ENCODE data around the gene PRKG1. TPM values are rescaled to one million over a fixed set of nuclear protein-coding genes. Genes with fewer than 3 reads are reported as not detected.

The PRKG1 gene
- total RNA-seq, 1 donor from 2014 or later = 22.8 TPM

- no peak for DNase-seq (ENCODE audit: low spot score)
- no peak overlapping the region for H3K4me3 Mint-ChIP-seq (ENCODE audit: unreplicated experiment)
- no peaks in the 10 kb centered on the region for H3K36me3 Mint-ChIP-seq (ENCODE audit: low read depth)
- H3K9me3 Mint-ChIP-seq (ENCODE audit: low read depth) = no peaks in the 10 kb centered on the region
- H3K27me3 Mint-ChIP-seq (ENCODE audit: low read depth) = no peaks in the 10 kb centered on the region
- H3K4me1 Mint-ChIP-seq (ENCODE audit: low read depth) = no peaks in the 10 kb centered on the region
- no peak overlapping the region for H3K27ac Mint-ChIP-seq (ENCODE audit: unreplicated experiment)
- no peak for TF ChIP-seq CTCF (IDR thresholded peaks at IDR 0.05)
These were observed 634.3 kb downstream of the PRKG1 start for GRCh38 chr10:51708609-51709008.

- no peak for TF ChIP-seq CTCF (IDR thresholded peaks at IDR 0.05)
- H3K27me3 Mint-ChIP-seq (ENCODE audit: low read depth) = no peaks in the 10 kb centered on the region
- no peak for DNase-seq (ENCODE audit: low spot score)
- H3K27ac Mint-ChIP-seq (ENCODE audit: unreplicated experiment) = no peak overlapping the region
- no peaks in the 10 kb centered on the region for H3K9me3 Mint-ChIP-seq (ENCODE audit: low read depth)
- no peak overlapping the region for H3K4me3 Mint-ChIP-seq (ENCODE audit: unreplicated experiment)
- no peaks in the 10 kb centered on the region for H3K36me3 Mint-ChIP-seq (ENCODE audit: low read depth)
- no peaks in the 10 kb centered on the region for H3K4me1 Mint-ChIP-seq (ENCODE audit: low read depth)
These were observed 635.2 kb downstream of the PRKG1 start for GRCh38 chr10:51709324-51709972.

GRCh38 chr10:51711519-51711891 is 637.2 kb downstream of the PRKG1 start:
- Mint-ChIP-seq H3K4me3 (ENCODE audit: unreplicated experiment) (no peak overlapping the region), H3K27me3 (ENCODE audit: low read depth) (no peaks in the 10 kb centered on the region), H3K4me1 (ENCODE audit: low read depth) (peaks cover 6% of the 10 kb centered on the region), H3K9me3 (ENCODE audit: low read depth) (no peaks in the 10 kb centered on the region), H3K36me3 (ENCODE audit: low read depth) (no peaks in the 10 kb centered on the region), H3K27ac (ENCODE audit: unreplicated experiment) (no peak overlapping the region)
- DNase-seq (ENCODE audit: low spot score) = no peak
- TF ChIP-seq CTCF (IDR thresholded peaks at IDR 0.05) = no peak

GRCh38 chr10:51716981-51717380 is 642.7 kb downstream of the PRKG1 start:
- Mint-ChIP-seq H3K27me3 (ENCODE audit: low read depth) (no peaks in the 10 kb centered on the region), H3K27ac (ENCODE audit: unreplicated experiment) (peak overlapping the region; percentile 64), H3K4me3 (ENCODE audit: unreplicated experiment) (no peak overlapping the region), H3K4me1 (ENCODE audit: low read depth) (peaks cover 39% of the 10 kb centered on the region), H3K36me3 (ENCODE audit: low read depth) (no peaks in the 10 kb centered on the region), H3K9me3 (ENCODE audit: low read depth) (no peaks in the 10 kb centered on the region)
- no peak for DNase-seq (ENCODE audit: low spot score)
- TF ChIP-seq CTCF (IDR thresholded peaks at IDR 0.05) = no peak

GRCh38 chr10:51718804-51719291 is 644.6 kb downstream of the PRKG1 start:
- H3K27me3 Mint-ChIP-seq (ENCODE audit: low read depth) = no peaks in the 10 kb centered on the region
- no peak for DNase-seq (ENCODE audit: low spot score)
- H3K36me3 Mint-ChIP-seq (ENCODE audit: low read depth) = peaks cover 2% of the 10 kb centered on the region
- peaks cover 7% of the 10 kb centered on the region for H3K9me3 Mint-ChIP-seq (ENCODE audit: low read depth)
- H3K27ac Mint-ChIP-seq (ENCODE audit: unreplicated experiment) = peak overlapping the region; percentile 82
- no peak overlapping the region for H3K4me3 Mint-ChIP-seq (ENCODE audit: unreplicated experiment)
- H3K4me1 Mint-ChIP-seq (ENCODE audit: low read depth) = peaks cover 39% of the 10 kb centered on the region
- no peak for TF ChIP-seq CTCF (IDR thresholded peaks at IDR 0.05)

Measured in chondrocyte (in vitro differentiated cells).